GM18870 (cell line): ENCODE results near the gene CCDC157.
"Not testable (repeated sequence)": the region's sequence is repeated elsewhere in the genome, so short reads cannot be mapped to it uniquely, and the experiment has no call there.

Experiments
- ATAC-seq: cut with Tn5 transposase; IDR thresholded peaks from one replicate; pipeline ENCODE4 v1.9.1; 2021; ENCODE audit warnings: moderate library complexity; ENCODE audit not compliant: unreplicated experiment

Gene CCDC157

GRCh38 chr22:30325724-30326254 lies 31.0 kb upstream of the CCDC157 start:
- ATAC-seq, result no peak

- ATAC-seq, result no peak
These were observed 30.5 kb upstream of the CCDC157 start for GRCh38 chr22:30326255-30326705.

GRCh38 chr22:30326706-30327362 lies 30.0 kb upstream of the CCDC157 start, which contains the start of gene TBC1D10A:
Gene TBC1D10A (minus strand): TSS chr22:30326941. CDS start chr22:30326881, 60 bp downstream.
- ATAC-seq, result peak; percentile 81

GRCh38 chr22:30327864-30328345 lies 28.9 kb upstream of the CCDC157 start:
- no peak for ATAC-seq

GRCh38 chr22:30328466-30329049 lies 28.2 kb upstream of the CCDC157 start:
- ATAC-seq, result no peak

GRCh38 chr22:30332551-30332950 lies 24.3 kb upstream of the CCDC157 start:
- ATAC-seq, result no peak

GRCh38 chr22:30332994-30333706 lies 23.7 kb upstream of the CCDC157 start:
- no peak for ATAC-seq

- no peak for ATAC-seq
These were observed 23.1 kb upstream of the CCDC157 start for GRCh38 chr22:30333707-30334087.

GRCh38 chr22:30334646-30335045 lies 22.2 kb upstream of the CCDC157 start:
- ATAC-seq, result no peak

- no peak for ATAC-seq
These were observed 21.6 kb upstream of the CCDC157 start for GRCh38 chr22:30335236-30335635.

GRCh38 chr22:30336752-30337460 lies 19.9 kb upstream of the CCDC157 start:
- no peak for ATAC-seq

- ATAC-seq, result no peak
These were observed 19.4 kb upstream of the CCDC157 start for GRCh38 chr22:30337461-30337778.

GRCh38 chr22:30338341-30338740 lies 18.5 kb upstream of the CCDC157 start:
- ATAC-seq, result not testable (repeated sequence)

- ATAC-seq, result no peak
These were observed 18.0 kb upstream of the CCDC157 start for GRCh38 chr22:30338802-30339201.

GRCh38 chr22:30340911-30341685 lies 15.7 kb upstream of the CCDC157 start:
- ATAC-seq, result no peak

GRCh38 chr22:30344447-30345200 lies 12.2 kb upstream of the CCDC157 start:
- no peak for ATAC-seq

GRCh38 chr22:30347255-30347892 lies 9.4 kb upstream of the CCDC157 start:
- no peak for ATAC-seq

- no peak for ATAC-seq
These were observed 8.4 kb upstream of the CCDC157 start for GRCh38 chr22:30348404-30348803.

- no peak for ATAC-seq
These were observed 8.0 kb upstream of the CCDC157 start for GRCh38 chr22:30348809-30349208.
